ENCODE measurements around the gene TST.

The TST gene

GRCh38 chr22:37063431-37064420, 44.5 kb upstream of the TST start:
- no peak for DNase-seq (ENCODE audit: low spot score)
- in situ Hi-C loops (cut with MboI; ENCODE audit: low pct_unique_long_range_greater_than_20kb, low sequenced_read_pairs, unreplicated experiment) = no loop called here
- TF ChIP-seq CTCF (IDR thresholded peaks at IDR 0.05; ENCODE audit: extremely low read depth, insufficient read depth, missing control alignments) = no peak

- DNase-seq (ENCODE audit: low spot score) = no peak
- in situ Hi-C loops (cut with MboI; ENCODE audit: low pct_unique_long_range_greater_than_20kb, low sequenced_read_pairs, unreplicated experiment) = no loop called here
- no peak for TF ChIP-seq CTCF (IDR thresholded peaks at IDR 0.05; ENCODE audit: extremely low read depth, insufficient read depth, missing control alignments)
Observed at GRCh38 chr22:37062702-37063381, 43.6 kb upstream of the TST start.

- no peak for TF ChIP-seq CTCF (IDR thresholded peaks at IDR 0.05; ENCODE audit: extremely low read depth, insufficient read depth, missing control alignments)
- DNase-seq (ENCODE audit: low spot score) = no peak
- in situ Hi-C loops (cut with MboI; ENCODE audit: low pct_unique_long_range_greater_than_20kb, low sequenced_read_pairs, unreplicated experiment) = no loop called here
Observed at GRCh38 chr22:37062376-37062675, 43.1 kb upstream of the TST start.

- no peak for TF ChIP-seq CTCF (IDR thresholded peaks at IDR 0.05; ENCODE audit: extremely low read depth, insufficient read depth, missing control alignments)
- in situ Hi-C loops (cut with MboI; ENCODE audit: low pct_unique_long_range_greater_than_20kb, low sequenced_read_pairs, unreplicated experiment) = no loop called here
- no peak for DNase-seq (ENCODE audit: low spot score)
Observed at GRCh38 chr22:37061611-37062375, 42.5 kb upstream of the TST start.

GRCh38 chr22:37060801-37061610, 41.8 kb upstream of the TST start:
- in situ Hi-C loops (cut with MboI; ENCODE audit: low pct_unique_long_range_greater_than_20kb, low sequenced_read_pairs, unreplicated experiment) = no loop called here
- TF ChIP-seq CTCF (IDR thresholded peaks at IDR 0.05; ENCODE audit: extremely low read depth, insufficient read depth, missing control alignments) = no peak
- DNase-seq (ENCODE audit: low spot score) = peak; percentile 72
